Glomerular visceral epithelial cell (primary cell): ENCODE measurements around the gene SETDB1.
A peak's percentile ranks its signal among the peaks of the same experiment; 100 is the strongest.

Experiments used
- DNase-seq: peaks from one replicate; pipeline ENCODE4 v3.0.0-alpha.2; 2016; ENCODE audit errors: extremely low spot score

Gene SETDB1

DNA sequence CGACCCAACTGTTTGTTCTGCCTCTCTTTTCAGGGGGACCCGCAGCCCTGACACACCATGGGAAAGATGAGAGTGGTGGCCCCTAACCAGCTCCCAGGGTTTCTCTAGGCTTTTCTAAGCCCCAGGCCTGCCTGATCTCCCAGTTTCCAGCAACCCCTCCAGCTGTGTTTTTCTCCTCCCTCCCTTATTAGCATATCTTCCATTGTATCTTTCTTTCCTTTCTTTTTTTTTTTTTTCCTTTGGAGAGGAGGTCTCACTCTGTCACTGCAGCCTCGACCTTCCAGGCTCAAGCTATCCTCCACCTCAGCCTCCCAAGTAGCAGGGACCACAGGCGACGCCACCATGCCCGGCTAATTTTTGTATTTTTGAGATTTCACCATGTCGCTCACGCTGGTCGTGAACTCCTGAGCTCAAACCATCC lies 50.2 kb downstream of the SETDB1 start:
- DNase-seq, result no peak

DNA sequence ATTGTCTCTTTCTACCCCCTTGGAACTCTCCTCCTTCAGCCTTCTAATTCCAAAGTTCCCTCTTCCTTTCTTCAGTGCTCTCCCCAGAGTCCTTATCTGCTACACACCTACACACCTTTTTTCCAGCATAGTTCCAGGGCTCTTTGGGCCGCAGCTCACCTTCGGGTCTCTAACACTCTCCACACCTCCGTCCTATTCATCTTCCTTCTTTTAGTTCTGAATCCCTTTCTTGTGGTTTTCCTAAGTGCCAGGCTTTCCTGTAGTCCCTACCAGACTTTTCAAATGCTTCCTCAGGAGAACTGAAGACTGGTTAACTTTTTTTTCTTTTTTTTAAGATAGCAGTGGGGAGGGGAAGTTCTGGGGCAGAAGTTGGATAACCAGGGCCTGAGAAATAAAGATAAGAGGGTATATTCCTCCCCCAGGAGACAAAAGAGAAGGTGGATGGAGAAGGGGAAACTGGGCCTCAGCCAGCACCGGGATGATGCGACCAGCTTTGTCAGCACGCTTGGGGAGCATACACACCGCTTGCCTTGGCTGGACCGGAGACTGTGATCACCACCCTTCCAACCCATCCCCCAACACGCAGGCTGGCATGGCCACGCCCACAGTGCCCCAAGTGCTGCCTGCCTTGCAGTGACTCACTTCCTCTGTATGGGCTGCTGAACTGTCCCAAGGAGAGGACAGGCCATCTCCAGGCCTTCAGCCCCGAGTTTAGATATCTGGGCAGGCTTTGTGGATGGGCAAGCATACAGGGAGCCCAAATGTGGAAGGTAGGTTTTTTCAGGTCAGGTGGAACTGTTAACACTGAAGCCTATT lies 50.9 kb downstream of the SETDB1 start:
- peak; percentile 93 for DNase-seq

DNA sequence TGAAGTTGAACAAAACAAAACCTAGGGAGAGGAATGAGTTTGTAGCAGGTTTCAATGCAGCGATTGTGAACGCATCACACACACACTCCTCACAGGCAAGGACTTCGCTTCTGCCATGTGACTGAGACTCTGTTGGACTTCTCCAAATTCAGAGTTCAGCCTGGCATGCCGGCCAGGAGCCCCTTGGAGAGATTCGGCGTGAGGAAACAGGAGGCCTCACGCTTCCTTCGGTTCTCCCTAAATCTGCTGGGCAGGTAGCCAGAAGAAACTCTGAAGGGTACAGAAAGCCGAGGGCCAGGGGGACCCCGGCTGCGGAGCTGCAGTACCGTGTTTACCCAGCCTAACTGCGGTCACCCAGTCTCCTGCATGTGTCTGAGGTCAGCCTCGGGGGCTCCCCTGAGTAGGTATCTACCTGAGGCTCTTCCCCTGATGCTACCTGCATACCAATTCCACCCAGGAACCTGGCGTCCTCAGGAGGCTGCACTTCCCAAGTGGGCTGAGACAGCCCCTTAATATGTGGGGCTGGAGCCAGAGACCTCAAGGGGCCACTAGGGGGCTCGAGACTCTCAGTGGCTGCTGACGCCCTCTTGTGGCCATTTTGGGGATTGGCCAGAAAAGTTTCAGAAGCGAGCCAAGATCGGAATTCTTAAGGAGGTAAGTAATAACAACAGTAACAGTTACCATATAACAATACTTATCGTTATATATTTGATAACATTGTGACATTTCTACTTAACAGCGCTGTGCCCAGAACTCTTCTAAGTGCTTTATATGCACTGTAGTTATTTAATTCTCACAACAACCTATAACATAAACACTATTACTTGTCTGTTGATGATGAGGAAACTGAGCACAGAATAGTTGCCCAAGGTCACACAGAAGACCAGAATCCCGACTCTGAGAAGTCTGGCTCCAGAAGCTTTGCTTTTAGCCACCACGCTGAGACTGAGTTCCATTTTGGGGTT lies 53.2 kb downstream of the SETDB1 start:
- peak; percentile 91 for DNase-seq

DNA sequence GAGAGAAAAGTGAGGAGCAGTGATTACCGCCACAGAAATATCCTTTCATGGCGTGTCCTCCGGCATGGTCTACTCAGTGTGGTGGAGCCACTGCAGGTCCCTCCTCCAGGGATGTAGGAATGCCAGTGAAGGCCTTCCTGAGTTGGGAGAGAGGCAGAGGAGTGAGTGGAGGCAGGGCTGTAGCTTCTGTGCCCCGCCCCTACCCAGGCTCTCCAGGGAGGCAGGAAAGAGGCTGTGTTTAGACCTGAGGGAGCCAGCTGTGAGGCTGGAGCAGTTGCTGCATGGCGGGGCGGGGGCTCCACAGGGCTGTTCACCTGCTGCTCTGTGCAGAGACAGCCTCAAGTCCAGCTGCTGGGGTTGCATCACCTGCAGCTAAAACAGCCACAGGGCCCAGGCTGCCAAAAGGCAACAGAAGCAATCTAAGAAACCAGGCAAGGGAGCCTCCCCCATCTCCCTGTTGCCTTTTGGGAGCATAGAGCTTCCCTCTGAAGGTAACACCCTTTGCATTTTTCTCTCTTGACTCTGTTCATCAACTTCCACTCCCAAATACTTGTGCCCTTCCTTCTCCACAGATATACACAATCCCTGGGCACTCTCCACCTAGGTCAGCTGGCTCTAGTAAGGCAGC lies 55.1 kb downstream of the SETDB1 start:
- DNase-seq, result no peak

DNA sequence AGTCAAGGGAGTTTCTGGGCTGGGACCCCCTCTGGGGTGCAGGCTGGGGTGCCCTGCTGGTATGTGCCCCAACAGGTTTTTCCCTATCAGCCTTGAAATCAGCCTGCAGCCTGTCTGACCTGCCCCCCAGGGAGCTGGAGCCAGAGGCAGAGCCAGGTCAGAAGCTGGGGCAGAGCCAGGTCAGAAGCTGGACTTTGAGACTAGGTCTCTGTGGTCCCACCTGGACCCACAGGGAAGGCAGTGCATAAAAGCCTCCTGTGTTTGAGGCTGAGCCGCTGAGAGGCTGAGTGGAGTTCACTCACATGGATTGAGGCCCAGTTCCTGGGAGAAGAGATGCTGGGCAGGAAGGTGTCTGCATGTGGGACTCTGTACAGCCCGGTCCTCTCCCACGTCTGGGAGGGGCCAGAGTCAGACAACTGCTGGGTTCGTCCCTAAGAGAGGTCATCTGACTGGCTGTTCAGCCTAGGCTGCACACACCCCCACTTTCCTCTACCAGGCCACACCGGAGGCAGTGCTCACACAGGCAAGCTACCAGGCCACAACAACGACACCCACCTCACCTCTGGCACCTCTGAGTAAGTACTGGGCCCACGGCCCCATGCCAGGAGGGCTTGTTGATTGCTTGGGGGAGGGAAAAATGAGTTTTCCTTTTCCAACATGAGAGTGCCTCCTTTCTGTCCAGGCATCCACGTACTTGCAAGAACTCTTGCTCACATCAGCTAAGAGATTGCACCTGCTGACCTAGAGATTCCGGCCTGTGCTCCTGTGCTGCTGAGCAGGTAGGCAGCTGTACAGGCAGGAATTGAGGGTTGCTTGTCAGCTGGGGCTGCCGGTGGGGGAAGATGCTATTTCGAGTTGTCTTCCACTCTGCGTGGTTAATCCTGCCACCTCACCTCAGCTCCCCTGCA lies 55.9 kb downstream of the SETDB1 start, which contains the start of gene ANXA9:
Gene ANXA9, plus strand, starts transcription at position 488 of the 908 bp plus-strand sequence. CDS start 814 bp downstream, outside the sequence.
- DNase-seq, result no peak

DNA sequence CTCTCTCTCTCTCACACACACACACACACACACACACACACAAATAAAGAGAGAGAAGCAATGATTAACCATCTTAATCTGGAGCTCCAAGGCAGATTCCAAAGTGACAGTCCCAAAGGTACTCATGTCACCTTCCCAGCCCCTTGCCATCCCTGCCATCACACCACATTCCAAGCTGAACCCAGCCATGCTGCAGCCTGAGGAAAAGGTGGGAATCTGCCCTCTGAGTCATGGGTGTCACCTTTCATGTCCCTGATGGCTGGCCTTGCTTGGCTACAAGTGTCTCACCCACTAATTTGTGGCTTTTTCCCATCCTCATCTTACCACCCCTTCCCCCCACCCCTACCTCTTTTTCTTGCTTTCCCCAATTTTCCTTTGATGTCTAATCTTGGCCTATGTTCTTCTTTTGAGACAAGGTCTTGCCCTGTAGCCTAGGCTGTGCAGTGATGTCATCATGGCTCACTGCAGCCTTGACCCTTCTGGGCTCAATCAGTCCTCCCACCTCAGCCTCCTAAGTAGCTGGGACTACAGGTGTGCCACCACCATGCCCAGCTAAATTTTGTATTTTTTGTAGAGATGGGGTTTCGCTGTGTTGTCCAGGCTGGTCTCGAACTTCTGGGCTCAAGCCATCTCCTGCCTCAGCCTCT lies 59.1 kb downstream of the SETDB1 start:
- DNase-seq, result no peak

DNA sequence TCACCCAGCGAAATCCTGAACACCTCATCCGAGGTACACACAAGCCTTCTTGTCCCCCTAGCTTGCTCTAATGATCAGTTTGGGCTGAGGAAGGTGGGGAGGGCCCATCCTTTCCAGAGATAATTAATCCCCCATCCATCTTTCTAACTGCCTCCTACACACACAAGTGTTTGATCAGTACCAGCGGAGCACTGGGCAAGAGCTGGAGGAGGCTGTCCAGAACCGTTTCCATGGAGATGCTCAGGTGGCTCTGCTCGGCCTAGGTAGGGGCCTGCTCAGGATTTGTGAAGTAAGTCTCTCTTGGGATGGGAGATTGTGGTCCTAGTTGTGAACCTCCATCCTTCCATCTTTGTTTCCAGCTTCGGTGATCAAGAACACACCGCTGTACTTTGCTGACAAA lies 61.8 kb downstream of the SETDB1 start:
- DNase-seq, result no peak

DNA sequence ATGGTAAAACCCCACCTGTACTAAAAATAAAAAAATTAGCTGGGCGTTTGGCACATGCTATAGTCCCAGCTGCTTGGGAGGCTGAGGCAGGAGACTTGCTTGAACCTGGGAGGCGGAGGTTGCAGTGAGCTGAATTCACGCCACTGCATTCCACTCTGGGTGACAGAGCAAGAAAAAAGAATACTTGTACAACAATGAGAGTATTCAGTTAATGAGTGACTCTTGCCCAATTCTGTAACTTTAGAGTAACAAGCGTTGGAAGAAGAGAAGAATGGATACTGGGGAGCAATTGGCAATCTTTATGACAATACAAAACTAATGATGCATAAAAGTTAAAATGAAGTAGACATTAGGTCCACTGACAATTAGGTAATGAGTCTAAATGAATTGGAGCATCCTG lies 66.5 kb downstream of the SETDB1 start:
- DNase-seq, result no peak

DNA sequence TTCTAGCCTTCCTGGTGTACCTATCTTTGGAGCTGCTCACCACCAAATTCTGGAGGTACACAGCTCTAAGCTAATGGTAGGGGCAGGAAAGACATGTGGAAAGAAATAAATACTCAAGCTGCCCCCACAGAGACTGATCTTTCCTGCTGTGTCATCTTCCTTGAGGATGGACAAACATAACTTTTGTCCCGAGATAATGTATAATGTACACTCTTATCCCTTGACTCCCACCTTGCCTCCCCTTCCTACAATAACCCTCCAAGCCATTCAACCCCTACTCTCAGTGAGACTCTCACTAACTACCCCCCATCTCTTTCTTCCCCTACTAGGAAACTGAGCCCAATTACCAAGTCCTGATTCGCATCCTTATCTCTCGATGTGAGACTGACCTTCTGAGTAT lies 68.1 kb downstream of the SETDB1 start:
- no peak for DNase-seq

DNA sequence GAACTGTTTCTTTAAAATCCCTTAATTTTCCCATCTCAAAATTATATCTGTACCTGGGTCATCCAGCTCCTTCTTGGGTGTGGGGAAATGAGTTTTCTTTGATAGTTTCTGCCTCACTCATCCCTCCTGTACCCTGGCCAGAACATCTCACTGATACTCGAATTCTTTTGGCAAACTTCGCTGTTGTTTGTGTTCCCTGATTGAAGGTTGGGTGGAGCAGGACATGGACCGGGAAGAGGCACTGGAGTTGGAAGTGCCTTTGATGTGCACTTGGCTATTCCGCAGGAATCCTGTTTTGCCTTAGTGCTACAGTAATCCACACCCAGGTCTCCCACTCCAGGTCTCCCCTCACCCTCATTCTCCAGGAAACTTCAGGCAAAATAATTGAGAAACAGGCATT lies 69.3 kb downstream of the SETDB1 start:
- no peak for DNase-seq

DNA sequence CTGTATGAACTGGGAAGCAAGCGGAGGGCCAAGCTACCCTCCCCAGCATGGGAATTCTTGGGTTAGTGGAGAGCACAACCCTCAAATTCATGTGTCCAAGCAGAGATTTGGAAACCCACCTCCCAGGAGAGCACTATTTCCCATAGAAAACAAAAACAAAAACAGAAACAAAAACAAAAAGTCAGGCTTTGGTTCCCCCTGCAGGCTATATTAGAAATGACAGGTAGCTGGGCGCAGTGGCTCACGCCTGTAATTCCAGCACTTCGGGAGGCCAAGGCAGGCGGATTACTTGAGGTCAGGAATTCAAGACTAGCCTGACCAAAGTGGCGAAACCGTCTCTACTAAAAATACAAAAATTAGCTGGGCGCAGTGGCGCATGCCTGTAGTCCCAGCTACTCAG lies 69.7 kb downstream of the SETDB1 start:
- DNase-seq, result no peak

DNA sequence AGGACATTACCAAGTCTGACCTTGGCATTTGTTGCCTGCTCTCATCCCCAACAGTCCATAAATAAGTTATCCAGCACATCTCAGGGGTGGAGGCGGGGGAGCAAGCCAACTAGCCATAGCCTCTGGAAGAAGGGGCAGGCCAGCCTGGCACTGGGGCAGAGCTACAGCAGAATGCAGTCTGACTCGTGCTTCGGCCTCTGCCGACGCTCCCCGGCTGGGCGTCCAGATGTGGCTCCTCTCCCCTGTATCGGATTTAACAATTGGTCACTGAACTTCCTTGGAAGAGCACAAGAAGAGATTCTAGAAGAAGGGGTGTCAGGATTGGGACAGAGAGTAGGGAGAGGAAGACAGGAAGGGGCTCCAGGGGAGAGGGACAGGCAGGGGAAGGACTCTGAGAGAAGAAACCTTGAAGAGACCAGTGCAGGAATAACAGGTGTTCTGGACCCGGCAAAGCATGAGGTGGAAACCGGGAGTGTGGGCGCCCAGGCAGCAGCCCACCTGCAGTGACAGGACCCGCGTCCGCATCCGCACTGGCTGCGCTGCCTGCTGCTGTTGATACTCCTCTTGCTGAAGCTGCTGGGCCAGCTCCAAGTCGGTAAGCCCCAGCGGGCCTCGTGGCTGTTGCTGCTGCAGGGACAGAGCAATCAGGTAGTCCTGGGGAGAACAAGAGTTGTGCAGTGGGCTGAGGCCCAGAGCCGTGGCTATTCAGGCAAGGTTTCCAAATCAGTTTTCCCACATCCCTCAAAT lies 71.1 kb downstream of the SETDB1 start:
- DNase-seq, result no peak

DNA sequence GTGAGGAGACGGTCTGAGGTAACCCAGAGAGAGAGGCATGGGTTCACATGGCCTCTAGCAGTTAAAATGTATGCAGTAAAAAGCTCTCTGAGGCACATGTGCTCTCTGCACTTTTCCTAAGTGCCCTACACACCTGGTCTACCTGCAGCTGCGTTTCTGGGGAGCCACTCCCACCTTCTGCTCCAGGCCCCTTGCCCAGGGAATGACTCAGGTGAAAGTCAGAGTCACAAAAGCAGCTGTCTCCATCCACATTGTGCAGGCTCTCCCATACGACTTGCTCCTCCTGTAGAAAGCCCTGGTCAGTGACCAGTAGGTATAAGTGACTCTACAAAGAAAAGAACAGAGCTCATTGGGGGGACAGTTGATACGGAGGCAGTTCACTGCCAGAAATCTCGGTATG lies 71.8 kb downstream of the SETDB1 start:
- DNase-seq, result no peak

DNA sequence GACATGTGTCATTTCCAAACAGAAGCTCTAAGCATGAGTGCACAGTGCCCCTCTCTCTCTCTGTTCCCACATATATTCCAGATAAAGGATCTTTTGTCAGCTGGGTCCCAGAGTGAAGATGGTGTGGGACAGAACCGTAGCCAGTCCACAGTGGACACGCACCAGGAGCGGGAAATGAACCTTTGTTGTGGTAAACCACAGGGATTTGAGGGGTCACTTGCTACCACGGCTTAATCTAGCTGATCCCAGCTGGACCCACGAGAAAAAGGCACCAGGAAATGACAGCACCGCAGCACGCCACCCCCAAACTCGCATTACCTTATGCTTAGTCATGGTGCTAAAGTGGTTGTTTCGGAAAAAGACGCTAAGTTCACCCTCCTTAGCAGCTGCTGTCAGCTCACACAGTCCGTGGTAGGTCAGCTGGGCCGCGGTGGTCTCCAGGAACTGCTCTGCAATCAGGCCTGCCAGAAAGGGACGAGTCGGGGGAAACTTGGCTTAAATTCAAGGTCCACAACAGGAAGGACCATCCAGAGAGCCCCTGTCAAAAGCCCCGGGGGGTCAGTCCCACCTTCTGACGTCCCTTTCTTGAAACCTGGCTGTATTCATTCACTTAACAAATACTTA lies 73.0 kb downstream of the SETDB1 start:
- peak; percentile 93 for DNase-seq

DNA sequence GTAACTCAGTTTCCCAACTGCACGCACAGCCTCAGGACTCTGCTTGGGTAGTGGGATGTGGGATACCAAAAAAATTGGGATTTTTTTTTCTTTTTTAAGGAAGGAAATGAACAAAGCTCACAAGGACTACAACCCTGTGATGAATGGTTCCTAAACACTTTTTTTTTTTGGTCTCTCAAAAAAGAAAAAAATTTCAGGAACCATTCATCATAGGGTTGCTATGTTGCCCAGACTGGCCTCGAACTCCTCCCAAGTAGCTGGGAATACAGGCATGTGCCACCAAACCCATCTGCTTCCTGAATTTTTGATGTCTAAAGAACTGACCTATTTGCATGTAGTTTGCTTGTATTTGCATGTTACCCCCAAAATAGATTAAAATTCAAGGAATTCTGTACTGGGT lies 73.8 kb downstream of the SETDB1 start:
- no peak for DNase-seq

DNA sequence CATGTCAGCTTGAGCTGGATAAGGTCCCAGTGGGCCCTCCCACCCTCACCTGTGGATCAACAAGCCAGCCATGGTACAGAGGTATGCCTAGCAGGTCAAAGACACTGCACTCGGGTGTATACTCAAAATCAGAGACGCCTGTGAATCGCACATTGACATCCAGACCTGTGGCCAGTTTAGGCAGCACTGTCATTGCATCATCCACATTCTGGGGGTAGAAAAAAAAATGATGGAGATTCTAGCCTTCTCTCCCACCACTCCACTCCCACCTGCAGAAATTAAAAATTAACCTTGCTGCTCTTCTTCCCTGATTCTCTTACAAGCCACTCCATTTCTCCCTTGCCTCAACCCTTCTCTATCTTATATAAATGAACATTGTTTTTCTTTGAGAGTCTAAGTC lies 74.2 kb downstream of the SETDB1 start:
- DNase-seq, result no peak

DNA sequence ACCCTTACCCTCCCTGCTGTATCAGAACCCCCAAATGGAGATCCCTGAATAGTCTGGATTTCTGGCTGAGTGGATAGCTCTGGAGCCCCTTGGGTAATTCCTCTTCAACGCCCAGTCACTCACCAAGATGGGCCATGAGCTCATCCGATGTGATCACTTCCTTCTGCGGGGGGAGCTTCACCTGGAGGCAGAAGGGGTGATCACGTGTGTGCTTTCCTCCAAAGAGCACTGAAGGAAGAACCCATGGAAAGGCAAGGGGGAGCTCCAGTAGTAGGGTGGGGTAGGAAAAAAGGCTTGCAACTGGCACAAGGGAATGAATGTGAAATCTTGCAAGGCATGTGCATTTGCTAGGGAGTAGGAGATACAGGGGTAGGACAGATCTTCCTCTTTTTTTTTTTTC lies 75.4 kb downstream of the SETDB1 start:
- DNase-seq, result peak; percentile 81

DNA sequence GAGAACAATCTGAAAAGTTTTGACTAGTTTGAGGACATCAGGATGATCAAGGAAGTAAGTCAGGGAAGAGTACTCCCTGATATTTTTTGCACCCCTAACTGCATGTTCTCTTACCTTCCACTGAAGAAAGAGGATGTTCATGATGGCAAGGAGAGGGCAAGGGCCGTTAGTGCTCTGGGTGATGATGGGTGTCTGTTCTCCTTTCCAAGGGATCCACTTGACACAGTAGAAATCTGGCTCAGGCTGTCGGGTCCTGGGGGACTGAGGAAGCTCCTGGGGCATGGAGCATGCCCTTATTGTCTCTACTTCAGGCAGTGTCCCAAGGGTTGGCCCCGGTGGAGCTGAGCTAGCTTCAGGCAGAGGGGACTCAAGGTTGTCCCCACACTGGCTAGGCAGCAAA lies 75.9 kb downstream of the SETDB1 start:
- DNase-seq, result no peak

DNA sequence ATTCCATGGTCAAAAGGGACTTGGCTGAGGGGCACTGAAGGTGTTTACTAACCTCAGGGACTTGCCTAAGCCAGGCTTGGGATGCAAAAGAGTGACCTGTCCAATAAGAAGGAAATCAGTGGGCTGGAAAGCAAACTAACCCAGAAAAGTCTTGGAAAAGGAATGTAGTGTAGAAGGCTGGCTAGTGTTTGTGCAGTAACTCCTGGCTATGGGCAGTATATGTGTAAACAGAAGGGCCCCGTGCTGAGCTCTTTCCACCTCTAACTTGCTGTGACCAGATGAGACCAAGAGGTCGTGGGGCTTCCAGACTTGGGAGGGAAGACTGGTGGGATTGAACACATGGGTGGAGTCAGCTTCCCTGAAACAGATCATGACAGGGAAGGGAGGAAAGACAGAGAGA lies 76.4 kb downstream of the SETDB1 start:
- no peak for DNase-seq
